Smooth muscle cell of the umbilical artery (primary cell): Measurements from ENCODE around the gene EFCAB10. TPM values are rescaled to one million over a fixed set of nuclear protein-coding genes. Genes with fewer than 3 reads are reported as not detected.

Experiments used
- total RNA-seq: library from RNA; depleted of rRNA; stranded (reverse); fragments of >200 nt; gene quantifications from 2 replicates; pipeline ENCODE4 v1.2.3, GENCODE V29; 2014

Gene EFCAB10, protein sequence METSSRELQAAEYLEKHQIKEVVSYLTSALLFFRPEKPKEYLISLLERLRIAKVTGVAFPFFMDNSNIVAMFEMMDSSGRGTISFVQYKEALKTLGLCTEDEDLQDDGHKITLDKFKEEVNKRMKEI
- total RNA-seq, result 0.32 TPM in 1 of 2 replicates, not detected in the other

DNA sequence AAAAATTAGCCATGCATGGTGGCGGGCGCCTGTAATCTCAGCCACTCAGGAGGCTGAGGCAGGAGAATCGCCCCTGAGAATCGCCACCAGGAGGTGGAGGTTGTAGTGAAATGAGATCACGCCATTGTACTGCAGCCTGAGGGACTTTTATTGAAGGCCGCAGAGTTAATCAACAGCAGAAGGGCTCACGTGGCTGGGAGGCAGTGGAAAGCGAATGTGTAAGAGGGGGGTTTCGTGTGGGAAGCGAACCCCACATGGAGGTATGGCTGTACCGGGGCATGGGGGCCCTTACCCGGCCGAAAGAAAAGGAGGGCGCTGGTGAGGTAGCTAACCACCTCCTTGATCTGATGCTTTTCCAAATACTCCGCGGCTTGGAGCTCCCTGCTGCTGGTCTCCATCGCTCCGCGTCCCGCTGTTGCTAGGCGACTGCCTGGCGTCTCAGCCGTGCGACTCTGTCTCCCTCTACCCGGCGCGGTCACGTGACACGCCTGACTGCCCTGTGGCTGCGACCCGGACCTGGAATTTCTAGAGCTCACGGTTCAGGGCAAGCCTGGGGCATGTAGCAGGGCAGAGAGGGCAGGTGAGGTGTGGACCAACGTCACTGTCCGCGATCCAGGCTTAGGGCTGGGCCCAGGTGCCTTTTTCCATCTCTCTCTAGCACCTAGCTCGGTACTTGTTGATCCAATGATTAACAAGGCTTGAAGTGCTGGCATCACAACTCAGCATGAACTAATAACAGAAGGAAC, at the start of gene EFCAB10:
EFCAB10 (minus strand) TSS at position 428 of the 746 bp plus-strand sequence; CDS start at position 398, 30 bp downstream.

DNA sequence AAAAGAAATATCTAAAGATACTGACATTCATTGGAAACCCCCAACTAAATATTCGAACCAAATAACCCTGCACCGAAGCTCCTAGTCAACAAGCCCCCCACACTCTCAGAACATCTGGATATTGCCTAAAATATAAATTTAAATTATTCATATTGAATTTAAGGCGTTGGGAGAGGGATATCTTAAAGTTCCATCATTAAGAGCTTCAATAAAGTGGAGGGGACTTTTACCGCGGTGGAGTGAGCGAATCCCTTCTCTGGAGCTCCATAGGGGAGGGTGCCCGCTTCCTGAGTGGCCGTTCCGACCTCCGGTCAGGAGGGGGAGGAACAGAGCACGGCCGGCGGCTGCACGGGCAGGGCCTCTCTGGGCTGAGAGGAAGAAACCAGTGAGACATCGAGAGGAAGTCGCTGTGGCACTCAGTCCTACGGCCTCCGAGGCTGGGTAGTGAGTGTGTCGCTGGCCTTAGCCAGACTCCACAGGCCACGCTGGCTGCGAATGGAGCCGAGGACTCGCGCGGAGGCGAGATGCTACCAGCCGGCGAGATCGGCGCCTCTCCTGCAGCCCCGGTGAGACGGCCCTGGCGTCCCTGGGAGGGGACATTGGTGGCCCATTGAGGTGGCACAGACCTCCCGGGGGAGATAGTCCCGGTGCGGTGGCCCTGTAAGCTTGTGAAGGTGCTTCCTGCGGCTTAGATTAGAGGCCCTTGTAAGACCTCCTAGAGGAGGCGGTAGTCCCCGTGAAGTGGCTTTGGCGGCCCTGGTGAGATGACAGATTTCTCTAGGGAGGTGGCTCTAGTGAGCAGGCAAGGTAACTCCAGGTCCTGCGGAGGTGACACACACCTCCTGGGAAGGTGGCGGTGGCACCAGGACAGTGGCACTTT, 49.3 kb downstream of the EFCAB10 start, which contains the start of gene RINT1:
RINT1 (plus strand) TSS at position 410 of the 880 bp plus-strand sequence; CDS start at position 525, 115 bp downstream.

DNA sequence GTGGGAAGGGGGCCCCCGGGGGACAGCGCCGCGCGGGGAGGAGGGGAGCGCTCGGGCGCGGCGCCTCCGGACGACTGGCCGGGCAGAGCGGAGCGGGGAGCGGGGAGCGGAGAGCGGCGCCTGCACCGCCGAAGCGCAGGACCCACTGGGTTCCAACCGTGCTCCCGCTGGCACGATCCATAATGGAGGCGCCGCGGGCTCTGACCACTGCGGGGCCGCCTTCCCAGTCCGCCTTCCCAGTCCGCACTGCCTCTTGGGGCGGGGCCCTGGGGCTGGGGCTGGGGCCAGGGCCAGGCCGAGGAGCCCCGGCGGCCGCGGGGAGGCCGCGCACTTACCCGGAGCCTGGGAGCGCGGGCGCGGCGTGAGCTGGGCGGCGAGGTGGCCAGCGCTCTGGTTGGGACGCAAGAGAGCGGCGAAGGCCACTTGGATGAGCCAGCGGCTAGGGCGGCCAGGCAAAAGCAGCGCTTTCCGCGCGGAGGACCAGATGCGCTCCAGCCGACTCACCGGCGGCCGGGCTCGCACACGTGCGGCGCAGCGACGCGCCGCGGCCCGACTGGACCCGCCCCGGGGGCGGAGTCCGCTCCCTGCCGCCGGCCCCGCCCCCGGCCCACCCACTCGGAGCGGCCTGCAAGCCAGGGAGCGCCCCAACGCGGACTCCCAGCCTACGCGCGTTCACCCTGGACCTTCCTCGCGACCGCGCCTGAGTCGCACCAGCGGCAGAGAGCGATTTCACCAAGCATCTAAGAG, 59.4 kb downstream of the EFCAB10 start, which contains the start of gene PUS7:
PUS7 (minus strand) TSS at position 555 of the 747 bp plus-strand sequence. CDS start 13,759 bp downstream, outside the sequence.

Other genes with a start within 250 kb of the EFCAB10 start
- gene SRPK2, start 192.6 kb downstream of the EFCAB10 start, total RNA-seq, result 44.2 and 57.9 TPM in 2 replicates
- gene PUS7, start 59.2 kb downstream of the EFCAB10 start, total RNA-seq, result 25.8 and 29.2 TPM in 2 replicates
- 15.4 and 25.7 TPM in 2 replicates for gene RINT1, start 49.3 kb downstream of the EFCAB10 start, total RNA-seq